Endothelial cell of umbilical vein (primary cell): ENCODE measurements around the gene OGDH.

Experiments used
- CTCF ChIP-seq, 2 donors: IDR thresholded peaks; 1 replicate in 1 of 2; 2 replicates in 1 of 2; pipeline ENCODE4 v1.5.1; 2011; ENCODE audit warnings: low read length in 2 of 2, mild to moderate bottlenecking in 2 of 2, moderate library complexity in 2 of 2, control low read depth in 1 of 2, inconsistent platforms in 1 of 2, low read depth in 1 of 2; ENCODE audit not compliant: insufficient read depth in 1 of 2; ENCODE audit errors: extremely low read depth in 1 of 2
- JUN ChIP-seq: IDR thresholded peaks from 2 replicates; pipeline ENCODE4 v1.6.1; 2011; ENCODE audit warnings: borderline replicate concordance, low read depth; ENCODE audit not compliant: insufficient read length, insufficient read depth
- POLR2A ChIP-seq: IDR thresholded peaks from 2 replicates; pipeline ENCODE4 v1.6.1; 2012; ENCODE audit warnings: low read depth, mild to moderate bottlenecking, control low read depth, low read length

DNA sequence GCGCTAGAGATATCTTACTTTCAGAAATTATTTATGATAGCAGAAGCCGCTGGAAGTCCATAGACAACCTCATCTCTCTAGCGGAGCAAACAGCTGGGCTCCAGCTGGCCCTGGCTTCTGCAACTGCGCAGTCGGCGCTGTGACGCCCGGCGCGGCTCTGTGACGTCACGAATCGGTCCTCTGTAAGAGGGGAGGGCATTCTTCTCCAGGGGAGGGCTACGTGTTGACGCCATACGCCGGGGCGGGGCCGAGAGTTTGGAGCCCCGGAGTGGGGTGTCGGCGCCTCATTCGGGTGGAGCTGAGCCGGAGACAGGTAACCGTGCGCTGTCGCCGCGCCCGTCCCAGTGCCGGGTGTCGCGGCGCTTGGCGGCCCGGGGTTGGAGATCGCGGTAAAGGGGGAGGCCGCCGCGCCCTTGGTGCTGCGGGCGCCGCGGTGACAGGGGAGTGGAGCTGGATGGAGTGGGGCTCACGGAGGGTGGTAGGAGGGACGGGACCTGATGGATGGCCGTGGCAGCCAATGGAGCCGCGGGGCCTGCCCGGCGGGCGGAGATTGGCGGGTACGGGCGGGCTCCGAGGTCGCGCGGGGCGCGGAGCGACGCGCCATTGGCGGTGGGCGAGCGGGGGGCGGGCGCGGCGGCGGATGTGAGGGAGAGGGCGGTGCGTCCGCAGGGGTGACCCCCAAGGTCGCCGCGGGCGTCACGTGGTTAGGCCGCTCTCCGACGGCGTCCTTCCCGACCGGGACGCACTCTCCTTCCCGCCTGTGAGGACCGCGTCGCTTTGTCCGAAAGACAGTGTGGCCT is at the start of gene OGDH:
- TF ChIP-seq CTCF (IDR thresholded peaks at IDR 0.05; ENCODE audit: extremely low read depth in 1 of 2, insufficient read depth in 1 of 2, low read depth in 1 of 2, low read length in 2 of 2) (no peak), JUN (no peak), POLR2A (peak; percentile 86)
